ENCODE measurements around the gene FBLN1. TPM values are rescaled to one million over a fixed set of nuclear protein-coding genes. Genes with fewer than 3 reads are reported as not detected.

Gene FBLN1
- polyA plus RNA-seq, 3 donors, result 0.03 to 0.17 TPM; not detected in 1

DNA sequence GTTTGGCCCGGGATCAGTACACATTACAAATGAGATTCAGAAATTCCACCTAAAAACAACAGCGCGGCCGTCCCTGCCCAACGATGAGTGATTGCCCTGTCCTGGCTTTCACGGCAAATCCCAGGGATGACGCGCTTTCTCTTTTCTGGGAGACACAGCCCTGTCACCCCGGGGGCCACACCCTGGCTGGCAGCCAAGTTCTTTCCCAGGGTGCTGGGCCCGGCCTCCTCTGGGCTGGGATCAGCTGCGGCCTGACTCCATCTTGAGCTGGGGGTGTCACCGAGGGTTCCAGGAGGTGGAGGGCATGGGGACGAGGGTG, 82.7 kb downstream of the FBLN1 start:
- 80% methylated on average over 11 of the region's 13 CpGs for WGBS (ENCODE audit: insufficient coverage)
- Histone ChIP-seq H3K4me2 (replicated peaks; ENCODE audit: extremely low read depth, low read length, poor library complexity, severe bottlenecking) (no peak overlapping the region), H3K9me3 (replicated peaks in 1 of 2; ENCODE audit: control insufficient read depth in 1 of 2, insufficient read depth in 1 of 2, low read length in 2 of 2) (no peaks in the 10 kb centered on the region), H2AFZ (ENCODE audit: insufficient read depth, low read depth, low read length, poor library complexity, severe bottlenecking) (no peak overlapping the region), H3K27ac (ENCODE audit: low read depth in 1 of 2, low read length in 2 of 2) (no peak overlapping the region), H3K36me3 (replicated peaks in 1 of 2; ENCODE audit: control insufficient read depth in 1 of 2, insufficient read depth in 2 of 2, low read length in 2 of 2) (no peaks in the 10 kb centered on the region), H3K79me2 (ENCODE audit: insufficient read depth, low read length) (no peaks in the 10 kb centered on the region), H3K9ac (ENCODE audit: insufficient read depth, low read length, poor library complexity, severe bottlenecking) (no peak overlapping the region), H3K4me1 (ENCODE audit: control insufficient read depth in 1 of 2, insufficient read depth in 2 of 2, low read length in 2 of 2) (peaks cover 24 to 30% of the 10 kb centered on the region in 2 donors), H4K20me1 (ENCODE audit: insufficient read depth, low read length) (no peaks in the 10 kb centered on the region), H3K27me3 (ENCODE audit: control insufficient read depth in 2 of 2, insufficient read depth in 2 of 2, low read length in 2 of 2) (no peaks in the 10 kb centered on the region), H3K4me3 (replicated peaks in 1 of 3; ENCODE audit: low read depth in 2 of 3, low read length in 3 of 3) (no peak overlapping the region)
- Mint-ChIP-seq H3K36me3 (no peaks in the 10 kb centered on the region), H3K9me3 (no peaks in the 10 kb centered on the region), H3K27ac (no peak overlapping the region), H3K4me1 (peaks cover 43% of the 10 kb centered on the region), H3K4me3 (no peak overlapping the region), H3K27me3 (ENCODE audit: low read depth in 3 of 3) (peaks cover 3 to 7% (median 4%) of the 10 kb centered on the region in 3 donors)
- TF ChIP-seq, protein P1, sequence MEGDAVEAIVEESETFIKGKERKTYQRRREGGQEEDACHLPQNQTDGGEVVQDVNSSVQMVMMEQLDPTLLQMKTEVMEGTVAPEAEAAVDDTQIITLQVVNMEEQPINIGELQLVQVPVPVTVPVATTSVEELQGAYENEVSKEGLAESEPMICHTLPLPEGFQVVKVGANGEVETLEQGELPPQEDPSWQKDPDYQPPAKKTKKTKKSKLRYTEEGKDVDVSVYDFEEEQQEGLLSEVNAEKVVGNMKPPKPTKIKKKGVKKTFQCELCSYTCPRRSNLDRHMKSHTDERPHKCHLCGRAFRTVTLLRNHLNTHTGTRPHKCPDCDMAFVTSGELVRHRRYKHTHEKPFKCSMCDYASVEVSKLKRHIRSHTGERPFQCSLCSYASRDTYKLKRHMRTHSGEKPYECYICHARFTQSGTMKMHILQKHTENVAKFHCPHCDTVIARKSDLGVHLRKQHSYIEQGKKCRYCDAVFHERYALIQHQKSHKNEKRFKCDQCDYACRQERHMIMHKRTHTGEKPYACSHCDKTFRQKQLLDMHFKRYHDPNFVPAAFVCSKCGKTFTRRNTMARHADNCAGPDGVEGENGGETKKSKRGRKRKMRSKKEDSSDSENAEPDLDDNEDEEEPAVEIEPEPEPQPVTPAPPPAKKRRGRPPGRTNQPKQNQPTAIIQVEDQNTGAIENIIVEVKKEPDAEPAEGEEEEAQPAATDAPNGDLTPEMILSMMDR (IDR thresholded peaks at IDR 0.05), result no peak
- intact Hi-C loops (cut with micrococcal nuclease), result loop anchor here in 1 of 2 donors (10.0 kb wide), 1 partner anchor 529 kb away; no protein-coding TSS in a partner anchor
- no peak for DNase-seq

GRCh38 chr22:45585946-45586540, 83.4 kb downstream of the FBLN1 start:
- Histone ChIP-seq H3K4me2 (replicated peaks; ENCODE audit: extremely low read depth, low read length, poor library complexity, severe bottlenecking) (no peak overlapping the region), H4K20me1 (ENCODE audit: insufficient read depth, low read length) (no peaks in the 10 kb centered on the region), H3K9me3 (replicated peaks in 1 of 2; ENCODE audit: control insufficient read depth in 1 of 2, insufficient read depth in 1 of 2, low read length in 2 of 2) (no peaks in the 10 kb centered on the region), H3K27me3 (ENCODE audit: control insufficient read depth in 2 of 2, insufficient read depth in 2 of 2, low read length in 2 of 2) (no peaks in the 10 kb centered on the region), H3K4me1 (ENCODE audit: control insufficient read depth in 1 of 2, insufficient read depth in 2 of 2, low read length in 2 of 2) (peaks cover 22 to 28% of the 10 kb centered on the region in 2 donors), H3K79me2 (ENCODE audit: insufficient read depth, low read length) (no peaks in the 10 kb centered on the region), H3K9ac (ENCODE audit: insufficient read depth, low read length, poor library complexity, severe bottlenecking) (no peak overlapping the region), H3K4me3 (replicated peaks in 1 of 3; ENCODE audit: low read depth in 2 of 3, low read length in 3 of 3) (no peak overlapping the region), H3K27ac (ENCODE audit: low read depth in 1 of 2, low read length in 2 of 2) (no peak overlapping the region), H2AFZ (ENCODE audit: insufficient read depth, low read depth, low read length, poor library complexity, severe bottlenecking) (no peak overlapping the region), H3K36me3 (replicated peaks in 1 of 2; ENCODE audit: control insufficient read depth in 1 of 2, insufficient read depth in 2 of 2, low read length in 2 of 2) (no peaks in the 10 kb centered on the region)
- Mint-ChIP-seq H3K4me1 (peaks cover 40% of the 10 kb centered on the region), H3K27ac (no peak overlapping the region), H3K9me3 (peaks cover 0 to 2% (median 0%) of the 10 kb centered on the region in 7 donors), H3K36me3 (no peaks in the 10 kb centered on the region), H3K27me3 (ENCODE audit: low read depth in 3 of 3) (peaks cover 3 to 7% (median 4%) of the 10 kb centered on the region in 3 donors), H3K4me3 (no peak overlapping the region)
- 97% methylated on average over 13 of the region's 19 CpGs for WGBS (ENCODE audit: insufficient coverage)
- DNase-seq, result no peak
- TF ChIP-seq, protein P1 (IDR thresholded peaks at IDR 0.05), result no peak
- intact Hi-C loops (cut with micrococcal nuclease), result loop anchor here in 1 of 2 donors (10.0 kb wide), 1 partner anchor 529 kb away; no protein-coding TSS in a partner anchor

Data from CD14-positive monocyte (primary cell).